GM11168 (cell line): ENCODE data around the gene ACADS.

Source experiments
- in situ Hi-C: fragments of 300-500 bp; cut with MboI; formaldehyde crosslinking; loops from one replicate; pipeline ENCODE4 v1.12.0; 2022; ENCODE audit warnings: low sequenced_read_pairs; ENCODE audit not compliant: unreplicated experiment

Gene ACADS

DNA sequence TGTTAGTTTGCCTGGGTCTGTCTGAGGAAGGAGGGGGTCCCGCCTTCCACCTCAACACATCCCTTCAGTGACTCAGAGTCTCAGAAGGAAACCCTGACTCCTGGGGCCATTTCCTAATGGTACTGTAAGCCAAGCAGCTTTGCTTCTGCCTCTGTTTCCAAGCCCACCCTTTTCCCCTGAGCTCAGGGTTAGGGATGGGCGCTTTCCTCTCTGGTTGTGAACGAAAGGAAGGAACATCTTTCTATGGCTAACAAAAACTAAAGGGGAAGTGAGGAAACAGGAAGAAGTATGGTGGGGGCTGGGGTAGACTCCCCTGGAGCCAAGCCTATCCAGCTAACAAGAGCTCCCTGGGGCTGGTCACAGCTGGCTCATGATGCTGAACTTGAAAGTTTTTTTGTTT lies 27.0 kb upstream of the ACADS start:
- in situ Hi-C loops: no loop called here

DNA sequence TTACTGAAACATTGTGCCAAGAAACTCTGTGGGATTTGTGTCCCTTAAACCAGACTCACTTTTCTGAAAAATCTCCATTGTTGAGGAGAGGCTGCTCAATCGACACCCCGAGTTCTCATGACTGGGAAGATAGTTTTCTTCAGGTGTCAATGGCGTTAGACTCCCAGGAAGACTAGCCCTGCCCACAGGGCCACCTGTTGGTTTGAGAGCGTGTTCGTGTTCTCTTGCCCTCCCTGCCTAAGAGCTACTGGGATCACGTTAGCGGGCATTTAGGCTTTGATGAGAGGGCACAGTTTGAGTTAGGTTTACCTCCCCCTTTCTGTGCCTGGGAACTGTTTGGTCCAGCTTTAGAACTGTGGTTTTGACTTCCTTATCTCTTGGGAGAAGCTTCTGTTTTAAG lies 26.1 kb upstream of the ACADS start:
- in situ Hi-C loops: no loop called here

GRCh38 chr12:120700886-120701285 lies 24.7 kb upstream of the ACADS start:
- in situ Hi-C loops: no loop called here

DNA sequence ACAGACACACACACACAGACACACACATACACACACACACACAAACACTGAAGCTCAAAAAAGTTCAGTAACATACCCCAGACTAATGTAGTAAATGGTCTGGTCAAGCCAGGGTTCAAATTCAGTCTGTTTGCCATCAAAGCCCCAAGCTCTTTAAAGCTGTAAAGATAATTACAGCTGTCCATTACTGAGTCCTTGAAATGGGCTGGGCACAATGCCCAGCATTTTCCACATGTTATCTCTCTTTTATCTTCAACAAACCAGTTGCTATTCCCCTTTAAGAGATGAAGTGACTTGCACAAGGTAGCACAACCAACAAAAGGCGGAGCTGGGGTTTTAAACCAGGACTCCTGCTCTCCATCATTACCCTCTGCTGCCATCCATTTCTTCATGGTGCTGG lies 23.0 kb upstream of the ACADS start:
- in situ Hi-C loops: no loop called here

- in situ Hi-C loops: no loop called here
Observed at GRCh38 chr12:120703311-120703942, 22.2 kb upstream of the ACADS start.

GRCh38 chr12:120705618-120706017 lies 20.0 kb upstream of the ACADS start:
- in situ Hi-C loops: no loop called here

DNA sequence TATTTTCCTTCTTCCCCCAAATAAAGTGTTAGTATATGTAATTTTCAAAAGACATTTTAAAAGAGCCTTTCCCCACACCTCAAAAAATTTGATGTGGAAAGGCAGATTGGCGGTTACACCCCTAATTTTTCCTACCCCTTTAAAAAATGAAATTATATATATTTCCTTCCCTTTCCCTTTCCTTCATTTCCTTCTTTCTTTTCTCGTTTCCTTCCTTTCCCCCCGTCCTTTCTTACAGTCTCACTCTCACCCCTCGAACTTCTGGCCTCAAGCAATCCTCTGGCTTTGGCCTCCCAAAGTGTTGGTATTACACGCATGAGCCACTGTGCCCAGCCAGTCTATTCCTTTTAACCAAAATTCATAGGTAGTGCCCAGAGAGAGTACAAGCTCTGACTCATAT lies 19.6 kb upstream of the ACADS start:
- in situ Hi-C loops: no loop called here

DNA sequence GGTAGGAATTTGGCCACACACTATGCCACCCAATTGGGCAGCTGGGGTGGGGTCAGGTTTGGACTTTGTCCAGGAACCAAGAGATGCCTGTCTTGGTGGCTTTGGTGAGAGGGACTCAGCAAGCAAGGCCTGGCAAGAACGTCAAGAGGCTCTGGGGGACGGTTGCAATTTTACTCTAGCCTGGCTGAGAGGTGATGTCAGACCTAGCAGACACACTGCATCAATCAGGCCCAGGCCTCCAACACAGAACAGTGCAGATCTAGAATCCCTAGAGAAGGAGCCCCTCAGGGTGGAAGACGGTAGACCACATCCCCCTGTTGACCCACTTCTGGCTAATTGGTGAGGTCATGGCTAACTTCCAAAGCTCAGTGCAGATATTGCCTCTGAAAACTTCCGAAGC lies 17.0 kb upstream of the ACADS start:
- in situ Hi-C loops: no loop called here

DNA sequence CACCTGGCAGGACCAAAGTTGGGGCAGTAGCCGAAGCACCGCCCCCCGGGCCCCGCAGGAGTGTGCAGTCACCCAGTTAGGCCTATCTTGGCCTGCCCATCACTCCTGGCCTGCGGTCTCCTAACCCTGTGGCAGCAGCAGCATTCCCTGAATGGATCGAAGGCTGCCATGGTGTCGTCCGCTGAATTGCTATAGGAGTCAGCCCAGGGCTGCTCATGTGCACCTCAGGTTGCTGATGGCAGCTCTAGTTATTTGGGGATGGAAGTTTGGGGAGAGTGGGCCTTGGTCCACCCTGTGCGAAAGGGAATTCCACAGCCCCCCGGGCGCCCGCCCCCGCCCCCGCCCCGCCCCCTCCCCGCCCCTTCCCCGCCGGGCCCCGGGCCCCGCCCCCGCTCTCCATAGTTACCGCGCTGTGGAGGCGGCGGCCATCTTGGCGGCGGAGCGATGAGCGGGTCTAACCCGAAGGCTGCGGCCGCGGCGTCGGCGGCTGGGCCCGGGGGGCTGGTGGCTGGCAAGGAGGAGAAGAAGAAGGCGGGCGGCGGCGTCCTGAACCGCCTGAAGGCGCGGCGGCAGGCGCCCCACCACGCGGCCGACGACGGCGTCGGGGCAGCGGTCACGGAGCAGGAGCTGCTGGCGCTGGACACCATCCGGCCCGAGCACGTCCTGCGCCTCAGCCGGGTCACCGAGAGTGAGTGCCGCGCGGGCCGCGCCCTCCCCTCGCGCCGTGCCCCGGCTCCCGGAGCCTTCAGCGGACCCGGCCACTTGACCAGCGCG lies 15.4 kb upstream of the ACADS start, which contains the start of gene UNC119B:
TSS of gene UNC119B (plus strand) at position 428 of the 774 bp plus-strand sequence. CDS start at position 445, 17 bp downstream.
- in situ Hi-C loops: loop anchor here (5.0 kb wide), 1 partner anchor 68 kb away; the partner anchor contains the start of gene CABP1

GRCh38 chr12:120710805-120711296 lies 14.8 kb upstream of the ACADS start:
- in situ Hi-C loops: loop anchor here (5.0 kb wide), 1 partner anchor 69 kb away; the partner anchor contains the start of gene CABP1

GRCh38 chr12:120711411-120711810 lies 14.2 kb upstream of the ACADS start:
- in situ Hi-C loops: loop anchor here (5.0 kb wide), 1 partner anchor 69 kb away; the partner anchor contains the start of gene CABP1

DNA sequence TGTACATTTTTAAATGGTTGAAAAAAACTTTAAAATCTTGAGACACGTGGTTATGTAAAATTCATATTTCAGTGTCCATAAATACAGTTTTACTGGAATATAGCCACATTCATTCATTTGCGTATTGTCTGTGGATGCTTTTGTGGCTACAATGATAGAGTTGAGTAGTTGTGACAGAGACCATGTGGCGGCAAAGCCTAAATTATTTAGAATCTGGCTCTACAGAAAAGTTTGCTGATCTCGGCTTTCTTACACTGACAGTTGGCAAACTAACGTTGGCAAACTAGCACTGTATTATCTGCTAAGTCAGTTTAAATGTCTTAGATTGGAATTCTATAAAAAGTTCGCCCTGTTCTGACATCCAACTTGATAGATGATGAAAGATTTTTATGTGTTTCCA lies 13.0 kb upstream of the ACADS start:
- in situ Hi-C loops: loop anchor here (5.0 kb wide), 1 partner anchor 70 kb away; the partner anchor contains the start of gene CABP1

DNA sequence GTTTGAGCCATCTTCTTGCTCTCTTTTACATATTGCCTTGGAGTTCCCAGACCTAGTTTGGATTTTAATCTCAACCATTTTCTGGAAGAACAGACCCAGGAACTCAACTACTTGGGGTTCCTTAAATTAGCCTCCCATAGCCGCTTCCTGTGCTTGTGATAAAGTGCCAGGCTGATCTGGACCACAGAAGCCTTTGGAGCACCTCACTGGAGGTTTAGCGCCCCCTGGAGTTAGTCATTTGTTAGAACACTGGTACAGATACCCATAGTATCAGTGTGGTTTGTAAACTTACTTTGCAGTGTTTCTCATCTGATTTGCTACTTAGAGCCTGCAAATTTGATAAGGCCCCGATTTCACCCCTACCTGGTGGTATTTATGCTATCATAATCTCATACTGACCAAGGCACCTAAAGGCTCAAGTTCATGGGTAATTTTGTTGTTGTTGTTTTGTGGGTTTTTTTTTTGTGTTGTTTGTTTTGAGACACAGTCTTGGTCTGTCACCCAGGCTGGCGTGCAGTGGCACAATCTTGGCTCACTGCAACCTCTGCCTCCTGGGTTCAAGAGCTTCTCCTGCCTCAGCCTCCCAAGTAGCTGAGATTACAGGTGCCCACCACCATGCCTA lies 11.7 kb upstream of the ACADS start:
- in situ Hi-C loops: loop anchor here (5.0 kb wide), 1 partner anchor 72 kb away; the partner anchor contains the start of gene CABP1

DNA sequence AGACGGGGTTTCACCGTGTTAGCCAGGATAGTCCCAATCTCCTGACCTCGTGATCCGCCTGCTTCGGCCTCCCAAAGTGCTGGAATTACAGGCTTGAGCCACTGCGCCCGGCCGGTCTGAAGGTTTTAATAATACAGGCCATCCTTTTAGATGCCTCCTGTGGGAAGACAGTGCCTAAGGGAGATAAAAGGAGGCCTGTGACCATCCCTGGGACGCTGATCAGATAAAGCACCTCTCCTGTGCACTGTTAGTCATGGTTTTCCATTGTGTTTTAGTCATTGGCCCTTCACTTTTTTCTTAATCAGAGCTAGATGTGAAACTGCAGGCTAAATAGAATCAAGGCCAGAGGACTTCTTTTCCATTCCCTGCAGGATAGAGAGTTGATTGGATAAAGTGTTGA lies 7.6 kb upstream of the ACADS start:
- in situ Hi-C loops: no loop called here

DNA sequence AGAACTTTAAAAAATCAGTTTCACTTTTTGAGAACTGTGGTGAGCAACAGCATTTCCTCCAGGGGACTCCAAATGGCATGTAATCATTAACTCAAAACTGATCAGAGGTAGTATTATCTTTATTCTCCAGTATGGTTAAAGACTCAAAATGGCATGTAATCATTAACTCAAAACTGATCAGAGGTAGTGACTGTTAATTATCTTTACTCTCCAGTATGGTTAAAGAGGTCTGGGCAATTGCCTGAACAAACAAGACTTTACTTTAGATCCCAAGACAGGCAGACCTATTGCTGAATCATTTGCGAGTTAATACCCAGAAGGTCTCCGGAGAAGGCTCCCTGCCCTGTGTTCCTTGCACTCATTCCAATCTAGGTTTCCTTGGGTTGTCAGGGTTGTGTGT lies 6.6 kb upstream of the ACADS start:
- in situ Hi-C loops: no loop called here

DNA sequence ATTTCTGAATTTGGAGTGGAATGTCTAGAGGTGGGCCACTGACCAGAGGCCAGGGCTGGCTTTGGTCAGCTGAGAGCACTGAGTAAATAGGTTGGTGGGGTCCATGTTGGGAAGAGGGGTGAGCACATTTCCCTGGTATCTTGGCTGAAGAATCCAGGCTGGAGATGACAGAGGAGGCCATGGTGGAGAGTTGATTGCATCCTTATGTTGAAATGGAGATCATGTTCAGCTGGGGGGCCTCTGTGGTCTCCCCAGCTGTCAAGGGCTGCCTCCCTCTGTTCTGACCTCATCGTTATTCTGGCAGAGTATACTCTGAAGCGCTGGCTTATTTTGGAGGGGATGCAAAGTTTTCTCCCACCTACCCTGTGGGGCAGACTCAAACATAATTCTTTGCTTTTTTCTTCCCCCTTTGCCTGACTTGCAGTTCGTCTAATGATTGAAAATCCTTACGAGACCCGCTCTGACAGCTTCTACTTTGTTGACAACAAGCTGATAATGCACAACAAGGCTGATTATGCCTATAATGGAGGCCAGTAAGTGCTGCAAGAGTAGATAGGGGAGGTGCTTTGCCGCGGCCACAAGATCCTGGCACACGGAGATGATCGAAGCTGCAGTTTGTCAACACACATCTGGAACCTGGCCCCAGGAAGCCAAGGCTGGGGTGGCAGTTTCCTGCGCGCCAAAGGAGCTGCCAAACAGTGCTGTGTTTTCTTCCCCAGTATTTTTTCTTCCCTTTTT lies 6.0 kb upstream of the ACADS start:
- in situ Hi-C loops: no loop called here

DNA sequence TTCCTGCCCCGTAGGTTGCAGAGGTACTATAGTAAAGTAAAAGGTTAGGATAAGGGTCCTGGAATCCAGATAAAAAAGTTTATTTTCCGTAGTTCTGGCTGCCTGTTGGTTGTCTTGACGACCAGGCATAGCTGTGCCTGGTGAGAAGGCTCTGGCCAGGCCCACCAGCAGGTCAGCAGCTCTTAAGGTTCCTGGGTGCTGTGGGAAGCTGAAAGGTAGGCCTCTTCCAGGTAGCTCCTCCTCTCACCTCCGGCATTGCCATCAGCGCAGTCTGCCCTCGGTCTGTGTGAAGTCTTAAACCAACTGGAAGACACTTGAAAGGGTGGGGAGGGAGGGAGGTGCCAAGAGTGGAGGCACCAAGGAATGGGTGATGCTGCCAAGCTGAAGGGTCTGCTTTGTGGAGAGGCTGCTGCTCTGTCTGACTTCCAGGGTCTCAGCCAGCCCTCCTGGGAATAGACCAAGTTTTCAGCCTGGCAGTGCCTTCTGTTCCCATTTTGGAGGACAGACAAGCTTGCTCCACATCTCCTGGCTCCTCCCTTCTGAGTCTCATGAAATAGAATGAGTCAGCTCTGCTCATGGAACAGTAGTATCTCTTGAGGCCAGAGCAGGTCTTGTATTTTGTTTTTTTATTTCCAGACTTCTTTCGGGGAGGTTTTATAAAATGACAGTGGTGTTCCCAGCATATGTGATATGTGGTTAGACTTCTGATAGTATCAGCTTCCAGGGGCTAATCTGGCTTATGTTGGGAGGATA lies 5.2 kb upstream of the ACADS start:
- in situ Hi-C loops: no loop called here

- in situ Hi-C loops: no loop called here
Observed at GRCh38 chr12:120720987-120721801, 4.4 kb upstream of the ACADS start.

- in situ Hi-C loops: no loop called here
Observed at GRCh38 chr12:120721866-120722265, 3.8 kb upstream of the ACADS start.
